NT2/D1 (cell line): Measurements from ENCODE around the gene HUNK.

Experiments used
- DNase-seq: peaks from one replicate; pipeline ENCODE4 v3.0.0-alpha.2; 2011; ENCODE audit warnings: low read depth, low spot score
- H3K27me3 ChIP-seq: 2 replicates; pipeline ENCODE4 v1.6.0; 2011; ENCODE audit warnings: mild to moderate bottlenecking; ENCODE audit not compliant: insufficient read length, insufficient read depth
- H3K36me3 ChIP-seq: 2 replicates; pipeline ENCODE4 v1.6.1; 2011; ENCODE audit warnings: mild to moderate bottlenecking, low read length, mixed read lengths; ENCODE audit not compliant: insufficient read depth, insufficient read length
- H3K4me1 ChIP-seq: 2 replicates; pipeline ENCODE4 v1.5.1; 2011; ENCODE audit not compliant: insufficient read depth, insufficient read length
- H3K4me3 ChIP-seq: 2 replicates; pipeline ENCODE4 v1.5.1; 2011; ENCODE audit warnings: low read depth; ENCODE audit not compliant: insufficient read length
- H3K9ac ChIP-seq: 2 replicates; pipeline ENCODE4 v1.6.0; 2011; ENCODE audit warnings: low read depth; ENCODE audit not compliant: insufficient read length
- H3K9me3 ChIP-seq: 2 replicates; pipeline ENCODE4 v1.5.1; 2011; ENCODE audit warnings: mild to moderate bottlenecking, low read length; ENCODE audit not compliant: insufficient read depth
- SUZ12 ChIP-seq: IDR thresholded peaks from 2 replicates; pipeline ENCODE4 v1.6.1; 2011; ENCODE audit not compliant: insufficient read length, insufficient read depth; ENCODE audit errors: extremely low read depth
- YY1 ChIP-seq: IDR thresholded peaks from 2 replicates; pipeline ENCODE4 v1.6.1; 2011; ENCODE audit not compliant: insufficient read length, insufficient read depth
- ZNF274 ChIP-seq: IDR thresholded peaks from 2 replicates; pipeline ENCODE4 v1.6.1; 2011; ENCODE audit warnings: mild to moderate bottlenecking, low read depth, low read length

Gene HUNK

GRCh38 chr21:31872452-31873274 is at the start of gene HUNK:
TSS of gene HUNK (plus strand) at chr21:31873020. CDS start at chr21:31873675, 655 bp downstream.
- TF ChIP-seq ZNF274 (no peak), SUZ12 (no peak), YY1 (no peak)
- H3K9ac ChIP-seq, result peak within 1 kb of the TSS; percentile 93
- H3K9me3 ChIP-seq, result peaks cover 6% of the 10 kb centered on the region; the same call in 1 of the 2 replicates
- peaks cover 19% of the 10 kb centered on the region for H3K27me3 ChIP-seq
- peaks cover 5% of the 10 kb centered on the region for H3K4me1 ChIP-seq
- no peak for DNase-seq
- H3K4me3 ChIP-seq, result peak within 1 kb of the TSS; percentile 73
- peaks cover 19% of the 10 kb centered on the region for H3K36me3 ChIP-seq

GRCh38 chr21:31829736-31830472 is 42.9 kb upstream of the HUNK start:
- no peak for DNase-seq
- Histone ChIP-seq H3K36me3 (no peaks in the 10 kb centered on the region), H3K4me3 (no peak overlapping the region), H3K27me3 (no peaks in the 10 kb centered on the region), H3K9ac (no peak overlapping the region), H3K4me1 (no peaks in the 10 kb centered on the region), H3K9me3 (no peaks in the 10 kb centered on the region)
- no peak for TF ChIP-seq YY1
- TF ChIP-seq SUZ12, result no peak
- TF ChIP-seq ZNF274, result no peak

GRCh38 chr21:31830701-31831100 is 42.1 kb upstream of the HUNK start:
- TF ChIP-seq YY1 (no peak), ZNF274 (no peak), SUZ12 (no peak)
- no peaks in the 10 kb centered on the region for H3K27me3 ChIP-seq
- H3K4me1 ChIP-seq, result no peaks in the 10 kb centered on the region

GRCh38 chr21:31837041-31837440 is 35.8 kb upstream of the HUNK start:
- TF ChIP-seq SUZ12, result no peak
- no peak for TF ChIP-seq ZNF274
- TF ChIP-seq YY1, result no peak
- H3K4me3 ChIP-seq, result no peak overlapping the region
- H3K27me3 ChIP-seq, result no peaks in the 10 kb centered on the region
- DNase-seq, result no peak
- no peak overlapping the region for H3K9ac ChIP-seq
- no peaks in the 10 kb centered on the region for H3K4me1 ChIP-seq
- no peaks in the 10 kb centered on the region for H3K9me3 ChIP-seq
- no peaks in the 10 kb centered on the region for H3K36me3 ChIP-seq

More at GRCh38 chr21:31830701-31831100, 42.1 kb upstream of the HUNK start:
- no peak for DNase-seq
- no peaks in the 10 kb centered on the region for H3K9me3 ChIP-seq
- no peaks in the 10 kb centered on the region for H3K36me3 ChIP-seq
- no peak overlapping the region for H3K9ac ChIP-seq
- H3K4me3 ChIP-seq, result no peak overlapping the region

GRCh38 chr21:31837618-31838390 is 35.0 kb upstream of the HUNK start:
- H3K4me1 ChIP-seq, result no peaks in the 10 kb centered on the region
- no peaks in the 10 kb centered on the region for H3K9me3 ChIP-seq
- H3K27me3 ChIP-seq, result no peaks in the 10 kb centered on the region
- no peak overlapping the region for H3K4me3 ChIP-seq
- no peak overlapping the region for H3K9ac ChIP-seq
- H3K36me3 ChIP-seq, result no peaks in the 10 kb centered on the region
- DNase-seq, result no peak
- TF ChIP-seq YY1, result no peak
- no peak for TF ChIP-seq ZNF274
- TF ChIP-seq SUZ12, result no peak

- TF ChIP-seq ZNF274 (no peak), YY1 (no peak), SUZ12 (no peak)
- no peak for DNase-seq
- no peaks in the 10 kb centered on the region for H3K36me3 ChIP-seq
These were observed 34.0 kb upstream of the HUNK start for GRCh38 chr21:31838586-31839355.

More at GRCh38 chr21:31838586-31839355, 34.0 kb upstream of the HUNK start:
- H3K27me3 ChIP-seq, result no peaks in the 10 kb centered on the region
- no peak overlapping the region for H3K9ac ChIP-seq
- no peaks in the 10 kb centered on the region for H3K9me3 ChIP-seq
- H3K4me1 ChIP-seq, result no peaks in the 10 kb centered on the region
- no peak overlapping the region for H3K4me3 ChIP-seq
